ENCODE results near the gene TPPP3.

Gene TPPP3

GRCh38 chr16:67404740-67405226, 11.5 kb upstream of the TPPP3 start:
- DNase-seq (ENCODE audit: low read depth): no peak

- no peak for DNase-seq (ENCODE audit: low read depth)
These were observed 10.8 kb upstream of the TPPP3 start for GRCh38 chr16:67403976-67404555.

GRCh38 chr16:67400901-67401300, 7.6 kb upstream of the TPPP3 start:
- DNase-seq (ENCODE audit: low read depth): no peak

GRCh38 chr16:67399749-67400704, 6.7 kb upstream of the TPPP3 start:
- DNase-seq (ENCODE audit: low read depth): no peak

- peak; percentile 23 for DNase-seq (ENCODE audit: low read depth)
These were observed 6.0 kb upstream of the TPPP3 start for GRCh38 chr16:67399218-67399733.

- DNase-seq (ENCODE audit: low read depth): no peak
These were observed 5.4 kb upstream of the TPPP3 start for GRCh38 chr16:67398546-67399217.

- no peak for DNase-seq (ENCODE audit: low read depth)
These were observed 4.7 kb upstream of the TPPP3 start for GRCh38 chr16:67397812-67398545.

GRCh38 chr16:67397036-67397801, 3.9 kb upstream of the TPPP3 start:
- DNase-seq (ENCODE audit: low read depth): no peak

- no peak for DNase-seq (ENCODE audit: low read depth)
These were observed 3.1 kb upstream of the TPPP3 start for GRCh38 chr16:67396159-67397035.

- no peak for DNase-seq (ENCODE audit: low read depth)
These were observed 2.3 kb upstream of the TPPP3 start for GRCh38 chr16:67395458-67396158.

GRCh38 chr16:67395105-67395457, 1.8 kb upstream of the TPPP3 start:
- DNase-seq (ENCODE audit: low read depth): no peak

- DNase-seq (ENCODE audit: low read depth): no peak
These were observed 1.1 kb upstream of the TPPP3 start for GRCh38 chr16:67394155-67395104.

- DNase-seq (ENCODE audit: low read depth): no peak
These were observed 473 bp upstream of the TPPP3 start for GRCh38 chr16:67393788-67394154.

- DNase-seq (ENCODE audit: low read depth): no peak
These were observed 818 bp downstream of the TPPP3 start for GRCh38 chr16:67392301-67393059.

GRCh38 chr16:67391424-67392300, 1.6 kb downstream of the TPPP3 start:
- DNase-seq (ENCODE audit: low read depth): no peak

- DNase-seq (ENCODE audit: low read depth): no peak
These were observed 2.4 kb downstream of the TPPP3 start for GRCh38 chr16:67390816-67391423.

Measured in activated T-helper 9 cell treated with anti-CD3 and anti-CD28 coated beads, Interleukin-2, amount 50 U/mL, for 16 hours (primary cell).